HepG2 (cell line): ENCODE data around the gene ZSCAN31. TPM values are rescaled to one million over a fixed set of nuclear protein-coding genes. Genes with fewer than 3 reads are reported as not detected.

Source experiments
- HNRNPUL1 ChIP-seq: fragments of 200-400 bp; formaldehyde crosslinking; IDR thresholded peaks from 2 replicates; pipeline ENCODE4 v1.6.1; 2017; ENCODE audit warnings: low read depth, mild to moderate bottlenecking, low read length, moderate library complexity
- HOXA5 ChIP-seq: sonication (generic); formaldehyde crosslinking; IDR thresholded peaks from 2 replicates; pipeline ENCODE4 v1.4.0; 2020; ENCODE audit warnings: missing genetic modification reagents
- MXI1 ChIP-seq: IDR thresholded peaks from 3 replicates; pipeline ENCODE4 v1.6.1; 2012; ENCODE audit warnings: low read depth, low read length, inconsistent platforms, borderline replicate concordance
- MZF1 ChIP-seq: sonication (generic); formaldehyde crosslinking; IDR thresholded peaks from 2 replicates; pipeline ENCODE4 v1.8.1; 2023; ENCODE audit warnings: mild to moderate bottlenecking, missing genetic modification reagents, borderline replicate concordance
- RARG ChIP-seq: sonication (generic); formaldehyde crosslinking; IDR thresholded peaks from 2 replicates; pipeline ENCODE4 v1.4.0; 2020; ENCODE audit warnings: low read depth, mild to moderate bottlenecking, missing genetic modification reagents
- SMC3 ChIP-seq: IDR thresholded peaks from 2 replicates; pipeline ENCODE4 v1.6.1; 2011; ENCODE audit warnings: low read length, improper control_type of control experiment
- SP1 ChIP-seq, 2 experiments: fragments of 450-650 bp in 1 of 2; sonication (generic) in 1 of 2; formaldehyde crosslinking in 1 of 2; IDR thresholded peaks; 2 replicates each; pipeline versions ENCODE4 v1.4.0 to v1.6.1; 2016 to 2020; ENCODE audit warnings: missing genetic modification reagents in 1 of 2
- ZC3H13 ChIP-seq: sonication (generic); formaldehyde crosslinking; IDR thresholded peaks from 2 replicates; pipeline ENCODE4 v1.8.1; 2023; ENCODE audit warnings: mild to moderate bottlenecking, missing genetic modification reagents, moderate library complexity
- ZNF138 ChIP-seq: sonication (generic); formaldehyde crosslinking; IDR thresholded peaks from 2 replicates; pipeline ENCODE4 v1.5.0; 2020; ENCODE audit warnings: mild to moderate bottlenecking, low read depth, missing genetic modification reagents
- ZNF292 ChIP-seq: sonication (generic); formaldehyde crosslinking; IDR thresholded peaks from 2 replicates; pipeline ENCODE4 v1.8.1; 2022; ENCODE audit warnings: mild to moderate bottlenecking, low read depth, missing genetic modification reagents, borderline replicate concordance
- ZNF317 ChIP-seq: sonication (generic); formaldehyde crosslinking; IDR thresholded peaks from 2 replicates; pipeline ENCODE4 v1.5.0; 2020; ENCODE audit warnings: mild to moderate bottlenecking, missing genetic modification reagents
- polyA plus RNA-seq, 8 experiments: library from polyadenylated mRNA; depleted of rRNA in 3 of 8; stranded (reverse) in 7 of 8; unstranded in 1 of 8; fragments of >200 nt; fragmentation: Illumina TruSeq in 4 of 8; extraction: Trizol in 4 of 8; gene quantifications; 2 replicates each; pipeline versions ENCODE4 v1.2.1 to v1.2.3, GENCODE V29; 2011 to 2016; ENCODE audit warnings: low read depth in 4 of 8, missing spikeins in 1 of 8, mixed read lengths in 1 of 8; ENCODE audit not compliant: insufficient read depth in 1 of 8
- total RNA-seq, 5 experiments: library from RNA; depleted of rRNA; stranded (reverse); fragments of >200 nt; fragmentation: Illumina TruSeq; extraction: Trizol; gene quantifications; 2 replicates each; pipeline ENCODE4 v1.2.3, GENCODE V29; 2016; ENCODE audit warnings: low read depth in 1 of 5
- TF ChIP-seq, protein P1 (sequence below), 2 experiments: sonication (generic) in 1 of 2; formaldehyde crosslinking in 1 of 2; IDR thresholded peaks; 2 replicates each; pipeline versions ENCODE4 v1.5.1 to v1.6.1; 2011 to 2020; ENCODE audit warnings: borderline replicate concordance in 1 of 2, low read depth in 1 of 2, low read length in 1 of 2, mild to moderate bottlenecking in 1 of 2, missing genetic modification reagents in 1 of 2, moderate library complexity in 1 of 2
- TF ChIP-seq, protein P2 (sequence below): sonication (generic); formaldehyde crosslinking; IDR thresholded peaks from 2 replicates; pipeline ENCODE4 v1.8.1; 2023; ENCODE audit warnings: mild to moderate bottlenecking, missing genetic modification reagents
- TF ChIP-seq, protein P3 (sequence below): sonication (generic); formaldehyde crosslinking; IDR thresholded peaks from 2 replicates; pipeline ENCODE4 v1.4.0; 2020; ENCODE audit warnings: missing genetic modification reagents
- TF ChIP-seq, protein P4 (sequence below): sonication (generic); formaldehyde crosslinking; IDR thresholded peaks from 2 replicates; pipeline ENCODE4 v1.8.0; 2022; ENCODE audit warnings: mild to moderate bottlenecking, missing genetic modification reagents, moderate library complexity
- TF ChIP-seq, protein P5 (sequence below): sonication (generic); formaldehyde crosslinking; IDR thresholded peaks from 2 replicates; pipeline ENCODE4 v1.4.0; 2020; ENCODE audit warnings: missing genetic modification reagents, mild to moderate bottlenecking, borderline replicate concordance
- TF ChIP-seq, protein P6 (sequence below): sonication (generic); formaldehyde crosslinking; IDR thresholded peaks from 2 replicates; pipeline ENCODE4 v1.5.0; 2020; ENCODE audit warnings: mild to moderate bottlenecking, missing genetic modification reagents, moderate library complexity

The ZSCAN31 gene
- total and polyA plus RNA-seq, 2 of the 13 experiments (the other 11 are each of a cell fraction or from before 2014, with no cell fraction given), result 5.3 to 6.2 TPM

DNA sequence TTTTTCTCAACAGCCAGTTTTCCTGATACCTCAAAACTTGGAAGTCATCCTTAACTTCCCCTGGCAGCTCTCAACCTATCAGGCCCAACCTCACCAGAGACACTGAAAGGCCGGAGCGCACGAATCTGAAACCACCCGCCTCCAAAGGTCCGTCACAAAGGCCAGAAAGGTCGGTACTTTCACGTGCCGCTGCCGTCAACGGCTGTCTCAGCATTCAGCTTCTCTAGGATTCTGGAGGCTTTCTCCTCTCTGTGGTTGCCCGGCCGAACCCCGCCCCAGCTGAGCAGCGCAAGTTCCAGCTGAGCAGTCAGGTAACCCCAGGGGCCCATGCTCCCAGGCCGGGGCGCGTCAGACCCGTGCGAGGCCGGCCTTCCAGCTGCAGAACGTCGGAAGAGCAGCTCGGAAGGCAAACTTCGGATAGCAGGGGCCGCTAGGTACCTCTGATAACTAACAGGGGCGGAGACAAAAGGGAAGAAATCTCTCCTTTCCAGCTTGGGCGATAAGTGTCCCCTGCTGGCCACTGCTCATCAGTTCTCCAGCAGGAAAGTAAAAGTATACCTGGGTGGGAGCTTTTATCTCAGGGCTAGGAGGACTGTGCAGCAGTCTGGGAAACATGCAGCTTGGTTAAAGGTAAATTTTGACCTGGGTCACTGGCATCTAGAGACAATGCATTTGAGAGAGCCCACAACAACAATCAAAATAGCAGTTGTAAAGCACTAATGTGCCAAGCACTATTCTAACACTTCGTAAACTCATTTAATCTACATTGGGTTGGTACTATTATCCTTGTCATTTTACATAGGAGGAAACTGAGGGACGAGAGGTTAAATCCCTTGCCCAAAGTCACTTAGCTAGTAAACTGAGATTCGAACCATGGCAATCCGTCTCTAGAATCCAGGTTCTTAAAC is 47.5 kb upstream of the ZSCAN31 start (continued):
- TF ChIP-seq, protein P1, sequence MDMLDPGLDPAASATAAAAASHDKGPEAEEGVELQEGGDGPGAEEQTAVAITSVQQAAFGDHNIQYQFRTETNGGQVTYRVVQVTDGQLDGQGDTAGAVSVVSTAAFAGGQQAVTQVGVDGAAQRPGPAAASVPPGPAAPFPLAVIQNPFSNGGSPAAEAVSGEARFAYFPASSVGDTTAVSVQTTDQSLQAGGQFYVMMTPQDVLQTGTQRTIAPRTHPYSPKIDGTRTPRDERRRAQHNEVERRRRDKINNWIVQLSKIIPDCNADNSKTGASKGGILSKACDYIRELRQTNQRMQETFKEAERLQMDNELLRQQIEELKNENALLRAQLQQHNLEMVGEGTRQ (IDR thresholded peaks at IDR 0.05; ENCODE audit: low read depth, low read length), result peak; percentile 58
- TF ChIP-seq, protein P1 (CRISPR knock-in tag; IDR thresholded peaks at IDR 0.05; ENCODE audit: borderline replicate concordance), result peak; percentile 77; the same call in 1 of the 2 replicates
- TF ChIP-seq, protein P2, sequence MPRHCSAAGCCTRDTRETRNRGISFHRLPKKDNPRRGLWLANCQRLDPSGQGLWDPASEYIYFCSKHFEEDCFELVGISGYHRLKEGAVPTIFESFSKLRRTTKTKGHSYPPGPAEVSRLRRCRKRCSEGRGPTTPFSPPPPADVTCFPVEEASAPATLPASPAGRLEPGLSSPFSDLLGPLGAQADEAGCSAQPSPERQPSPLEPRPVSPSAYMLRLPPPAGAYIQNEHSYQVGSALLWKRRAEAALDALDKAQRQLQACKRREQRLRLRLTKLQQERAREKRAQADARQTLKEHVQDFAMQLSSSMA, result peak; percentile 56; the same call in 1 of the 2 replicates
- TF ChIP-seq, protein P3, sequence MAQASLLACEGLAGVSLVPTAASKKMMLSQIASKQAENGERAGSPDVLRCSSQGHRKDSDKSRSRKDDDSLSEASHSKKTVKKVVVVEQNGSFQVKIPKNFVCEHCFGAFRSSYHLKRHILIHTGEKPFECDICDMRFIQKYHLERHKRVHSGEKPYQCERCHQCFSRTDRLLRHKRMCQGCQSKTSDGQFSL (CRISPR knock-in tag), result no peak
- TF ChIP-seq MZF1 (CRISPR knock-in tag), result 0 out of 2 replicates have a peak, but pooled peaks have one; percentile 23
- peak; percentile 64; the same call in 1 of the 2 replicates for TF ChIP-seq ZNF292 (CRISPR knock-in tag)
- TF ChIP-seq ZC3H13 (CRISPR knock-in tag), result no peak
- TF ChIP-seq ZNF317 (CRISPR knock-in tag), result peak; percentile 70; the same call in 1 of the 2 replicates
- TF ChIP-seq ZNF138 (CRISPR knock-in tag), result 0 out of 2 replicates have a peak, but pooled peaks have one; percentile 56
- TF ChIP-seq HOXA5, result peak; percentile 52; the same call in 1 of the 2 replicates
- TF ChIP-seq SMC3, result peak; percentile 63
- TF ChIP-seq, protein P4, sequence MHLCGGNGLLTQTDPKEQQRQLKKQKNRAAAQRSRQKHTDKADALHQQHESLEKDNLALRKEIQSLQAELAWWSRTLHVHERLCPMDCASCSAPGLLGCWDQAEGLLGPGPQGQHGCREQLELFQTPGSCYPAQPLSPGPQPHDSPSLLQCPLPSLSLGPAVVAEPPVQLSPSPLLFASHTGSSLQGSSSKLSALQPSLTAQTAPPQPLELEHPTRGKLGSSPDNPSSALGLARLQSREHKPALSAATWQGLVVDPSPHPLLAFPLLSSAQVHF, result no peak
- peak; percentile 92; the same call in 2 of the 3 replicates for TF ChIP-seq MXI1
- TF ChIP-seq, protein P5, sequence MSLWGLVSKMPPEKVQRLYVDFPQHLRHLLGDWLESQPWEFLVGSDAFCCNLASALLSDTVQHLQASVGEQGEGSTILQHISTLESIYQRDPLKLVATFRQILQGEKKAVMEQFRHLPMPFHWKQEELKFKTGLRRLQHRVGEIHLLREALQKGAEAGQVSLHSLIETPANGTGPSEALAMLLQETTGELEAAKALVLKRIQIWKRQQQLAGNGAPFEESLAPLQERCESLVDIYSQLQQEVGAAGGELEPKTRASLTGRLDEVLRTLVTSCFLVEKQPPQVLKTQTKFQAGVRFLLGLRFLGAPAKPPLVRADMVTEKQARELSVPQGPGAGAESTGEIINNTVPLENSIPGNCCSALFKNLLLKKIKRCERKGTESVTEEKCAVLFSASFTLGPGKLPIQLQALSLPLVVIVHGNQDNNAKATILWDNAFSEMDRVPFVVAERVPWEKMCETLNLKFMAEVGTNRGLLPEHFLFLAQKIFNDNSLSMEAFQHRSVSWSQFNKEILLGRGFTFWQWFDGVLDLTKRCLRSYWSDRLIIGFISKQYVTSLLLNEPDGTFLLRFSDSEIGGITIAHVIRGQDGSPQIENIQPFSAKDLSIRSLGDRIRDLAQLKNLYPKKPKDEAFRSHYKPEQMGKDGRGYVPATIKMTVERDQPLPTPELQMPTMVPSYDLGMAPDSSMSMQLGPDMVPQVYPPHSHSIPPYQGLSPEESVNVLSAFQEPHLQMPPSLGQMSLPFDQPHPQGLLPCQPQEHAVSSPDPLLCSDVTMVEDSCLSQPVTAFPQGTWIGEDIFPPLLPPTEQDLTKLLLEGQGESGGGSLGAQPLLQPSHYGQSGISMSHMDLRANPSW (CRISPR knock-in tag), result peak; percentile 96; the same call in 1 of the 2 replicates
- TF ChIP-seq RARG (CRISPR knock-in tag), result no peak
- no peak for TF ChIP-seq HNRNPUL1
- TF ChIP-seq, protein P6, sequence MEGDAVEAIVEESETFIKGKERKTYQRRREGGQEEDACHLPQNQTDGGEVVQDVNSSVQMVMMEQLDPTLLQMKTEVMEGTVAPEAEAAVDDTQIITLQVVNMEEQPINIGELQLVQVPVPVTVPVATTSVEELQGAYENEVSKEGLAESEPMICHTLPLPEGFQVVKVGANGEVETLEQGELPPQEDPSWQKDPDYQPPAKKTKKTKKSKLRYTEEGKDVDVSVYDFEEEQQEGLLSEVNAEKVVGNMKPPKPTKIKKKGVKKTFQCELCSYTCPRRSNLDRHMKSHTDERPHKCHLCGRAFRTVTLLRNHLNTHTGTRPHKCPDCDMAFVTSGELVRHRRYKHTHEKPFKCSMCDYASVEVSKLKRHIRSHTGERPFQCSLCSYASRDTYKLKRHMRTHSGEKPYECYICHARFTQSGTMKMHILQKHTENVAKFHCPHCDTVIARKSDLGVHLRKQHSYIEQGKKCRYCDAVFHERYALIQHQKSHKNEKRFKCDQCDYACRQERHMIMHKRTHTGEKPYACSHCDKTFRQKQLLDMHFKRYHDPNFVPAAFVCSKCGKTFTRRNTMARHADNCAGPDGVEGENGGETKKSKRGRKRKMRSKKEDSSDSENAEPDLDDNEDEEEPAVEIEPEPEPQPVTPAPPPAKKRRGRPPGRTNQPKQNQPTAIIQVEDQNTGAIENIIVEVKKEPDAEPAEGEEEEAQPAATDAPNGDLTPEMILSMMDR, result peak; percentile 72
- TF ChIP-seq SP1 (IDR thresholded peaks at IDR 0.05), result no peak
- peak; percentile 50; the same call in 1 of the 2 replicates for TF ChIP-seq SP1 (CRISPR knock-in tag; IDR thresholded peaks at IDR 0.05)
